Activated naive CD4-positive, alpha-beta T cell treated with anti-CD3 and anti-CD28 coated beads, Interleukin-2, amount 10 ng/mL, durations not matched to agents 7 days and 5 days (primary cell): Measurements from ENCODE around the gene MRPL10.

Source experiments
- CTCF ChIA-PET: fragments of 350-600 bp; sonication (Branson Sonifier 250); formaldehyde crosslinking; loops from one replicate; lab custom pipeline; 2021; ENCODE audit warnings: antibody characterized with exemption; lab: Charles Lee
- DNase-seq: peaks from one replicate; pipeline ENCODE4 v3.0.0-alpha.2; 2020
- H3K27ac Mint-ChIP-seq: one replicate; pipeline ENCODE4 v1.8.0; 2021; ENCODE audit warnings: mild to moderate bottlenecking, moderate library complexity, mixed read lengths
- H3K27me3 Mint-ChIP-seq: one replicate; pipeline ENCODE4 v1.8.0; 2021; ENCODE audit warnings: mild to moderate bottlenecking, mixed read lengths
- H3K36me3 Mint-ChIP-seq: one replicate; pipeline ENCODE4 v1.8.0; 2021; ENCODE audit warnings: mixed read lengths
- H3K4me1 Mint-ChIP-seq: one replicate; pipeline ENCODE4 v1.8.0; 2021; ENCODE audit warnings: mixed read lengths
- H3K4me3 Mint-ChIP-seq: one replicate; pipeline ENCODE4 v1.8.0; 2021; ENCODE audit warnings: mild to moderate bottlenecking, moderate library complexity, mixed read lengths
- H3K9me3 Mint-ChIP-seq: one replicate; pipeline ENCODE4 v1.8.0; 2021; ENCODE audit warnings: mixed read lengths

Gene MRPL10

DNA sequence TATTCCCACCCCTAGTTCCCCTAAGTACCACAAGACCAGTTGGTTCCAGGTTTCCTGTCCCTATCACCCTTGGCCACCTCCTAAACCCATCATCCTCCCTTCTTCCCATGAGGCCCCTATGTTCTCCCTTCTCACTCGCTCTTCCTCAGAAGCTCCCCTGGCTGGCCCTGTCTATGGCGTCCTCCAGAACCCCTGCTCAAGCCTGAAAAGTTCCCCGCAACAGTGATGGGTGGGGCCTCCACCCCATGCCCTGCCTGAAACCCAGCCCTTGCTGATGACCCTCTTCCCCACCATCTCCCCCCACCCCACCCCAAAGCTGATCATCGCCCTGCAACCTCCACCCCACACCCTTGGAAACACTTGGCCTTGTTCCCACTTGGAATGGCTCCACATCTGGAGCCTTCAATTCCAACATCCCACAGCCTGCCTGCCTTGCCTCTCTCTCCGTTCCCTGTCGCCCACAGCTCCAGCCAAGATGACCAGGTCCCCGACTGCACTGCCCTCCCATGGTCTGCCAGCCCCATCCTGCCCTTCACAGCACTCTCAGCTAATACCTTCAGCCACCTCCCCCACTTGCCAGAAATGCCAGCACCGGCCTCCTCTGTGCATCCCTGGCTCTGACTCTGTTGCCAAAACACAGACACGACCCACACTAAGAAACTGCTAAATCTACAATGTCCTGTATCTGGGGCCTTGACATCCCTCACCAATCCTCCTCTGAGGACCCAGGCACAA, 20.3 kb downstream of the MRPL10 start:
- Mint-ChIP-seq H3K27ac (no peak overlapping the region), H3K27me3 (no peaks in the 10 kb centered on the region), H3K9me3 (no peaks in the 10 kb centered on the region), H3K36me3 (peaks cover 47% of the 10 kb centered on the region), H3K4me1 (no peaks in the 10 kb centered on the region), H3K4me3 (no peak overlapping the region)
- CTCF ChIA-PET = no interaction called here
- no peak for DNase-seq

DNA sequence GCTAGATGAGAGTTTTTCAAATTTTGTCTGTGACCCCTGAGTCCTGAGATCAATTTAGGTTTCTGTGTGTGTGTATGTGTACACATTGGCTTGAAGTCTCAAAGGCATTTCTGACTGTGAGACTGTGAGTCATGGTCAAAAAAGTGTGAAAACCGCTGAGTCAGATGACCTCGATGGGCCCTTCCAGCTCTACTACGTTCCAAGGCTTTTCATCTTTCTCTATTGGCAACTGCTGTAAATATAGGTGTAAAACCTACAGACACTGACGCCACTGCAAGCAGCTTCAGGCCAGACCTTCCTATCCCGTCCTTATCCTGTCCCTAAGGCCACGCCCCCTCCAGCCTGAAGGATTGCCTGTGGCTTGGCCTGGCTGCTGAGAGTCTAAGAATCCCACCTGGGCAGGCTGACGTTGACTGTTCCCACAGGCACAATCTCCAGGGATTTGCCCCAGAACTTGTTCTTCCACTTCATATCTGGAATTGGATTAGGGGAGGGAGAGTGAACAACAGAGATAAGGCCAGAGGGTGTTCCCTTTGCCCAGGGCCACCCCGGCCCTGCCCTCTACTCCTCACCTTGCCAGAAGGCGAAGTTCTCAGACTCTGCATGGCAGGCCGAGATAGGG, 21.0 kb downstream of the MRPL10 start:
- H3K9me3 Mint-ChIP-seq = no peaks in the 10 kb centered on the region
- CTCF ChIA-PET = interaction anchor here (0.5 kb wide), 1 partner anchor 111 kb away, joined by 3 read pairs; no protein-coding TSS in a partner anchor
- no peaks in the 10 kb centered on the region for H3K27me3 Mint-ChIP-seq
- no peak overlapping the region for H3K4me3 Mint-ChIP-seq
- H3K4me1 Mint-ChIP-seq = no peaks in the 10 kb centered on the region
- no peak overlapping the region for H3K27ac Mint-ChIP-seq
- DNase-seq = no peak
- peaks cover 42% of the 10 kb centered on the region for H3K36me3 Mint-ChIP-seq

DNA sequence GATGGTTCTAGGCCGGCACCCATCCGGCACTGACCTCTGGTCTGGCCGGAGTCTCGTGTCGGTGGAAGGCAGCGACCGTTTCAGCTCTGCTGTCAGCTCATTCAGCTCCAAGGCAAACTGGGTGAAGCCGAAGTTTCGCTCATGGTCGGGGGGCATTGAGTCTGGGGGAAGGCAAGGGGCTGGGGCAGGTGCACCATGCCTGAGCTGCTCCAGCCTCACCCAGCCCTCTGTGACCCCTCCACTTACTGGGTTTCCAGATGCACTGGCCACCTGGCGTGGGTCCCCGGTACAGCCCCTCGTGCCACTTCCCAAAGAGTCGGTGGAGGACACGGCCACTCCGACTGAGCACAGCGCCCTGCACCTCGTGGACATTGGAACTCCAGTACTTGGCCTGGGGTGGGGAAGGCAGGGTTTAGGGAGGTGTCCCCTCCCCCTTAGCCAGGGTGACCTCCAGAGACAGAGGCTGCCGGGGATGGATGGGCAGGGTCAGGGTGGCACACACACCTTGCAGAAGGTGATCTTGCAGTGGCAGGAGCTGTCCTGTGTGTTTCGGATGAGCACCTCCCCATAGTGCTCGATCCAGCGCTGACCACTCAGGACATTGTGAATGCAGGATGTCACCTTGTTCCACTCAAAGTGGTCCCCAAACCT, 22.4 kb downstream of the MRPL10 start:
- Mint-ChIP-seq H3K4me1 (no peaks in the 10 kb centered on the region), H3K4me3 (no peak overlapping the region), H3K9me3 (no peaks in the 10 kb centered on the region), H3K27ac (no peak overlapping the region), H3K36me3 (peaks cover 35% of the 10 kb centered on the region), H3K27me3 (peaks cover 7% of the 10 kb centered on the region)
- no peak for DNase-seq
- CTCF ChIA-PET = interaction anchor here (0.7 to 0.9 kb wide), 2 partner anchors 10 to 67 kb away, joined by 3 read pairs; no protein-coding TSS in a partner anchor

DNA sequence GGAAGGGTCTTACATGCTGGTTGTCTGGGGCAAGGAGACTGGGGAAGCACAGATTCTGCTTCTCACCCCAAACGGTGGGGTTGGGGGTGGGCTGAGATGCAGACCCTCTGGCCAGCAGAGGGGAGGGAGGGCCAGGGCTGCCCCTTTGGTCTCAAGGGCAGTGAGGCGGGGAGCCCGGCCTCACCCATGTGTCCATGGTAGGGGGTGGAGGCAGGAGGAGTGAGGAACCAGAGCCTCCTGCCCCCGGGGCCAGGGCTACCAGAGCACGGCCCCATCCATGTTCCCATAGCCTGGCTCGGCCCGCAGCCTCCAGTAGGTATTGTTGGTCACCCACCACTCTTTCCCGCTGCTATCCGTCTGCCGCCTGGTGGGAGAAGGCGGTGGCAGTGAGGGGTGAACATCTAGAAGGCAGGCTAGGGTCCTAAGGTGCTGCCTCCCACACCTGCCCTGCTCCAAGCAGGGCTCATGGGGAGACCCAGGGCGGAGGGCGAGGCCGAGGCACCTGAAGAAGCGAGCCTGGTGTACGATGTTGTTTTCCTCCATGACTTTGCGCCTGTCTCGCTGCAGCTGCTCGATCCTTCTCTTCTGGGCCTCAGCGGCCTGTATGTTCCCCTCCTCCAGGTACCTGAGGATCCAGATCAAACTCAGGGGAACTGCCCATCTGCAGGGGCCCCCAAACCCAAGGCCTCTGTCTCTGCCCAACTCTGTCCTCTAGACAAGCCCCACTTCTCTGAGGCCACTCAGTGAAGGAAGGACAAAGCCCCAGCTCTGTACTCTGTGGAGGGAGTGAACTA, 23.1 kb downstream of the MRPL10 start:
- no peaks in the 10 kb centered on the region for H3K4me1 Mint-ChIP-seq
- DNase-seq = no peak
- H3K27ac Mint-ChIP-seq = no peak overlapping the region
- H3K9me3 Mint-ChIP-seq = no peaks in the 10 kb centered on the region
- peaks cover 11% of the 10 kb centered on the region for H3K27me3 Mint-ChIP-seq
- no peak overlapping the region for H3K4me3 Mint-ChIP-seq
- CTCF ChIA-PET = interaction anchor here (0.7 to 0.9 kb wide), 2 partner anchors 10 to 66 kb away, joined by 3 read pairs; no protein-coding TSS in a partner anchor
- H3K36me3 Mint-ChIP-seq = peaks cover 35% of the 10 kb centered on the region

DNA sequence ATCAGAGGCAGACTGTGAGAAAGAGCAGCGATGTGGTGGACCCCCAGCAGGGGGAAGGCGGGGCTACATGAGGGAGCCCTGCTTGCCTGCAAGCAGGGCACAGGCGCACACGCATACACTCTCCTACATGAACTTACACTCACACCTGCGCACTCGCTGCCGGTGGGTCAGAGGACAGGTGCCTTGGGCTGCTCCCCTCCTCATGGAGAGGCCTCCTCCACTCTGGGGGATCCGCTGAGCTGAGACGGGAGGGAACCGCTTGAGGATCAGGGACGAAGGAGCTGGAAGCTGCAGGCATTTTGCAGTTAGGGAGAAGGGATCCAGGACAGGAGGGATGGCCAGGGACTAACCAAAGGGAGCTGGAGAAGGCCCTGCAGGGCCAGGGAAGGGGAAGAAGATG, 23.9 kb downstream of the MRPL10 start:
- Mint-ChIP-seq H3K27me3 (peaks cover 13% of the 10 kb centered on the region), H3K4me1 (no peaks in the 10 kb centered on the region), H3K36me3 (peaks cover 35% of the 10 kb centered on the region), H3K9me3 (no peaks in the 10 kb centered on the region), H3K4me3 (no peak overlapping the region), H3K27ac (no peak overlapping the region)
- CTCF ChIA-PET = no interaction called here
- no peak for DNase-seq

DNA sequence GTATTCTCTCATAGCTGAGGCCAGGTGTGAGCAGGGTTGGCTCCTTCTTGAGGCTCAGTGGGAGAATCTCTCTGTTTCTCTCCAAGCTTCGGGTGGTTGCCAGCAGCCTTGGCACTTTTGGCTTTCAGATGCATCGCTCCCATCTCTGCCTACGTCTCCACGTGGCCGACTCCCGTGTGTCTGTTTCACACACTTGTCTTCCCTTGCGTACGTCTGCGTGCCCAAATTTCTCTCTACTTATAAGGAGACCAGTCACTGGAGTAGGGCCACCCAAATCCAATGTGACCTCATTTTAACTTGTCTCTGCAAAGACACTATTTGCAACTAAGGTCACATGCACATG, 24.5 kb downstream of the MRPL10 start:
- CTCF ChIA-PET = no interaction called here
- Mint-ChIP-seq H3K27me3 (peaks cover 18% of the 10 kb centered on the region), H3K36me3 (peaks cover 30% of the 10 kb centered on the region), H3K27ac (no peak overlapping the region), H3K4me3 (no peak overlapping the region), H3K9me3 (no peaks in the 10 kb centered on the region), H3K4me1 (no peaks in the 10 kb centered on the region)
- no peak for DNase-seq

DNA sequence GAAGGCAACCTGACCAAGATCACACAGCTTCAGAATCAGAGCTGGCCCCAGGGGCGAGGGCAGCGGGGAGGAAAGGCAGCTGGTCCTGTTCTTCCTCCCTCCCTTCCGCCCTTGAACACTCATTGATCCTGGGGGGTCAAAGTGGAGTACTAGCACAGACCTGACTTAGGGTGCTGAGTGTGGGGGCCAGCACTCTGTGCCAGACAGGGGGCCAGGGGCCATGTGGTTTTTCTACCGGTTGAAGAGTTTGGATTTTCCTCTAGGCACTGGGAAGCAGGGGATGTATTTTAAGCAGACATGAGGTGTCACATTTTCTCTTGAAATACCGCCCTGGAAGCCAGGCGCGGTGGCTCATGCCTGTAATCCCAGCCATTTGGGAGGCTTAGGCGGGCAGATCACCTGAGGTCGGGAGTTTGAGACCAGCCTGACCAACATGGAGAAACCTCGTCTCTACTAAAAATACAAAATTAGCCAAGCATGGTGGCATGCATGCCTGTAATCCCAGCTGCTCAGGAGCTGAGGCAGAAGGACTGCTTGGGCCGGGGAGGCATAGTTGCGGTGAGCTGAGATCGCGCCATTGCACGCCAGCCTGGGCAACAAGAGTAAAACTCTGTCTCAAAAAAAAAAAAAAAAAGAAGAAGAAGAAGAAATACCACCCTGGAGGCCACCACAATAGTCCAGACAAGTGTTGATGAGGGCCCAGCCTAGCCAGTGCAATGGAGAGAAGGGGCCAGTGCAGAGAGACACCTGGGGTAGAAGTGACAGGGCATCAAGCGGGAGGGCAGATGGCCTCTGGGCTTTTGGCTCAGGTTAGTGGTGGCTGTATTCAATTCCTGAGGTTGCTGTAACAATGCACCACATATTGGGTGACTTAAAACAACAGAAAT, 25.1 kb downstream of the MRPL10 start:
- CTCF ChIA-PET = interaction anchor here (0.6 kb wide), 1 partner anchor 118 kb away, joined by 3 read pairs; no protein-coding TSS in a partner anchor
- Mint-ChIP-seq H3K27me3 (peaks cover 23% of the 10 kb centered on the region), H3K9me3 (no peaks in the 10 kb centered on the region), H3K36me3 (peaks cover 24% of the 10 kb centered on the region), H3K27ac (no peak overlapping the region), H3K4me3 (no peak overlapping the region), H3K4me1 (no peaks in the 10 kb centered on the region)
- DNase-seq = no peak

DNA sequence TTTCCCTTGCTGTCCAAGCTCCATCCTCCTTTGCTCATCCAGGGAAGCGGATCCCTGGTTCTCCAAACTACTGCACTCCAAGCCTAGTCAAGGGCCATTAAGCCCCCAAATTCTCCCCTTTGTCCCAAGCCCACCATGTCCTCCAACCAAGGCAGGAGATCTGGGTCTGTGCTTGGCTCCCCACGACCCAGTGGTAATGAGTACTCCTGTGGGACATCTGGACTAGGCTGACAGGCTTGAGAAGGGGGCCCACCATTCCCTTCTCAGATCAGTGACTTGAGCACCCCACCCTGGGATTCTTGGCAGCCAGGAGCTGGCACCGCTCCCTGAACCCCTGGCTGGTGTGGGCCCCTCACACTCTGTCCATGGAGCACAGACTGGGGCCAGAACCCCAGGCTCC, 26.9 kb downstream of the MRPL10 start:
- H3K27ac Mint-ChIP-seq = no peak overlapping the region
- CTCF ChIA-PET = interaction anchor here (1.1 kb wide), 1 partner anchor 14 kb away, joined by 3 read pairs; no protein-coding TSS in a partner anchor
- no peaks in the 10 kb centered on the region for H3K4me1 Mint-ChIP-seq
- peaks cover 9% of the 10 kb centered on the region for H3K36me3 Mint-ChIP-seq
- H3K9me3 Mint-ChIP-seq = no peaks in the 10 kb centered on the region
- DNase-seq = no peak
- H3K4me3 Mint-ChIP-seq = no peak overlapping the region
- H3K27me3 Mint-ChIP-seq = peaks cover 29% of the 10 kb centered on the region

DNA sequence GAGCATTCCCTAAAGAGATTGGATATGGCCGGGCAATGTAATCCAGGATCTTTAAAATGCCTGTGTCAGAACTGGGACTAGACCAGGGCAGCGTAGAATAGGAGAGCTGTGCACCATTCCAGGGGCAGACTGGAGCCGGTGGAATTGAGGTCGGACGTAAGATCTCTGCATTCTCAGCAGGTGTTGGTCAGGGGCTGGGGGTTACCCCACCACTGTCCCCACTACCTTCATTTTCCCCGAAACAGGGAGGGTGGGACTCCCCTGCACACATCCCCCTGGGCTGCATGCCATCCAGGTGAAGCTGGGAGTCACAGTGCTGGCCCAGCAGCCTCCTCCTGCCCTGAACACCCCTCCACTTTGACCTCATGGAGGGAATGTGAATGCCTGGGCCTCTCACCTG, 27.6 kb downstream of the MRPL10 start:
- H3K4me3 Mint-ChIP-seq = no peak overlapping the region
- H3K27me3 Mint-ChIP-seq = peaks cover 29% of the 10 kb centered on the region
- H3K27ac Mint-ChIP-seq = no peak overlapping the region
- peaks cover 9% of the 10 kb centered on the region for H3K36me3 Mint-ChIP-seq
- DNase-seq = no peak
- no peaks in the 10 kb centered on the region for H3K4me1 Mint-ChIP-seq
- no peaks in the 10 kb centered on the region for H3K9me3 Mint-ChIP-seq
- CTCF ChIA-PET = interaction anchor here (1.1 to 2.1 kb wide), 2 partner anchors 11 to 15 kb away, joined by 3 to 4 read pairs; no protein-coding TSS in a partner anchor

DNA sequence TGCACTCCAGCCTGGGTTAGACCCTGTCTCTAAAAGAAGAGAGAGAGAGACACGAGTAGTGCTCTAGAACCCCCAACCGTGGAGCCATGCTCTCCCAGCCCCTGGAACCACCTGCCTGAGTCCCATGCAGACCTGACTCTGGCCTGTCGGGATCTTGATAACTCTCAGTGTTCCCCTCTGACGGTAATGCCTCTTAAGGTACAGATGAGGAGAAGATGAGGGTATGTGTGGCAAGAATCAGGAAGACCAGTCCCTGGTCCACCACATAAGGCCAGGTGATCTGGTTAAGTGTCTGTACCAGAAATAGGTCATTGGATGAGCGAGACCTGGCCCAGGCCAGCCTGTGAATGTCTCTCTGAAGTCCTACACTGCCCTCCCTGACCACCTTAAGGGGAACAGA, 28.1 kb downstream of the MRPL10 start:
- Mint-ChIP-seq H3K27ac (no peak overlapping the region), H3K4me1 (no peaks in the 10 kb centered on the region), H3K36me3 (peaks cover 9% of the 10 kb centered on the region), H3K4me3 (no peak overlapping the region), H3K27me3 (peaks cover 31% of the 10 kb centered on the region), H3K9me3 (no peaks in the 10 kb centered on the region)
- CTCF ChIA-PET = interaction anchor here (2.1 kb wide), 1 partner anchor 10 kb away, joined by 4 read pairs; no protein-coding TSS in a partner anchor
- no peak for DNase-seq

DNA sequence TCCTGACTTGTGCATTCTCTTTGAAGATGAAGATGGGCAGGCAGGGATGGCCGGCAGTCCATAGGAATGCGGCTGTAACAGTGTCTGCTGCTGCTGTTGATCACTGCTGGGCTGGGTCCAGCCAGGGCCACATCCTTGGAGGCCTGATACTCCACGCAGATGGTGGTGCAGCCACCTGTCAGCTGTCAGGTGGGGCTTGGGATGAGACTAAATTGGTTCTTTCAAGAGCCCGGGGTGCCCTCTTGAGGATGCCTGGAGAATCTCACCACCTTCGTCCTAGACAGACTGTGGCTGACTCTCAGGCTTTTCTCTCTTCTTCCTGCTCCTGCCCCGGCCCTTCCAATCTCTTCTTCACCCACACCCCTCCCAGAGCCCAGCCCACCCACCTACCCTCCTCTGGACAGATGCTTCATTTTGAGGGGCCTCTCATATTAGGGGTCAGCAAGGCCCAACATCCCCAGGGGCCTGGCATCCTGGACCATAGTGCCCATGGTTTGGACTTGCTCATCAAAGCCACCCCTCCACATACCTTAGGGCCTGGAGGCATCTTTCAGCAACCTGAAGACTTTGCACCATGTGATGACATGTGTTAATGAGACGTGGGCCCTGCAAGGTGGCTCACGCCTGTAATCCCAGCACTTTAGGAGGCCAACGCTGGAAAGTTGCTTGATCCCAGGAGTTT, 28.9 kb downstream of the MRPL10 start:
- H3K27ac Mint-ChIP-seq = no peak overlapping the region
- peaks cover 5% of the 10 kb centered on the region for H3K36me3 Mint-ChIP-seq
- no peaks in the 10 kb centered on the region for H3K4me1 Mint-ChIP-seq
- DNase-seq = peak; percentile 77
- H3K9me3 Mint-ChIP-seq = no peaks in the 10 kb centered on the region
- CTCF ChIA-PET = interaction anchor here (0.7 to 2.1 kb wide), 9 partner anchors 10 to 139 kb away, joined by 3 to 10 read pairs (median 3); no protein-coding TSS in a partner anchor
- peaks cover 39% of the 10 kb centered on the region for H3K27me3 Mint-ChIP-seq
- no peak overlapping the region for H3K4me3 Mint-ChIP-seq

DNA sequence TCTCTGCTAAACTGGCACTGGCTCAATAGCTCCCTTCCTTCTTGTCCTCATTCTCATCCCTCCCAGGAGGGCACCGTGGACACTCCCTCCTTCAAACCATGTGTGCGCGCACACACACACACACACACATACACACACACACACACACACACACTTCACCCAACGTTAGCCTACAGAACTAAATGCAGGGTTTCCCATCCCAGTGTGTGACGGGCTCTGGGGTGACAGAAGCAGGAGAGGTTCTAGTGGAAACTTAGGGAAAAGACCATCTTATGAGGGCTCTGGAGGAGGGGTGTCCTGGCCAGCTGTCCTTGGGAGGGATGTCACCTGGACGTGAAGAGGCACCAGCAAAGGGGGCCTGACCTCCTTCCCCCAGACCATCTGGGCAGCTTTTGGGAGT, 29.4 kb downstream of the MRPL10 start:
- Mint-ChIP-seq H3K4me3 (no peak overlapping the region), H3K27me3 (peaks cover 40% of the 10 kb centered on the region), H3K9me3 (no peaks in the 10 kb centered on the region), H3K36me3 (no peaks in the 10 kb centered on the region), H3K27ac (no peak overlapping the region), H3K4me1 (no peaks in the 10 kb centered on the region)
- DNase-seq = no peak
- CTCF ChIA-PET = interaction anchor here (0.7 to 2.1 kb wide), 10 partner anchors 9 to 140 kb away, joined by 3 to 10 read pairs (median 3); partner anchors contain the start of gene PNPO
